HG02973 (cell line): ENCODE data around the gene MUSK.
"Not testable (repeated sequence)": the region's sequence is repeated elsewhere in the genome, so short reads cannot be mapped to it uniquely, and the experiment has no call there.

Source experiments
- ATAC-seq: cut with Tn5 transposase; IDR thresholded peaks from one replicate; pipeline ENCODE4 v1.9.1; 2021; ENCODE audit warnings: moderate library complexity; ENCODE audit not compliant: unreplicated experiment

MUSK gene

GRCh38 chr9:110691002-110691549 is 22.5 kb downstream of the MUSK start:
- ATAC-seq = no peak

GRCh38 chr9:110695846-110696245 is 27.3 kb downstream of the MUSK start:
- ATAC-seq = not testable (repeated sequence)

- ATAC-seq = no peak
These were observed 32.4 kb downstream of the MUSK start for GRCh38 chr9:110700953-110701352.

GRCh38 chr9:110703669-110704068 is 35.1 kb downstream of the MUSK start:
- no peak for ATAC-seq

GRCh38 chr9:110707419-110707818 is 38.8 kb downstream of the MUSK start:
- no peak for ATAC-seq

- no peak for ATAC-seq
These were observed 41.8 kb downstream of the MUSK start for GRCh38 chr9:110710420-110710819.

- no peak for ATAC-seq
These were observed 44.4 kb downstream of the MUSK start for GRCh38 chr9:110712955-110713354.

GRCh38 chr9:110714314-110714713 is 45.7 kb downstream of the MUSK start:
- ATAC-seq = no peak

- ATAC-seq = no peak
These were observed 59.5 kb downstream of the MUSK start for GRCh38 chr9:110728058-110728457.

GRCh38 chr9:110729641-110730040 is 61.0 kb downstream of the MUSK start:
- no peak for ATAC-seq

GRCh38 chr9:110731437-110732028 is 62.9 kb downstream of the MUSK start:
- no peak for ATAC-seq

- no peak for ATAC-seq
These were observed 70.4 kb downstream of the MUSK start for GRCh38 chr9:110738982-110739381.

- ATAC-seq = no peak
These were observed 74.3 kb downstream of the MUSK start for GRCh38 chr9:110742741-110743371.

- ATAC-seq = no peak
These were observed 76.3 kb downstream of the MUSK start for GRCh38 chr9:110744715-110745384.

GRCh38 chr9:110745676-110746075 is 77.1 kb downstream of the MUSK start:
- no peak for ATAC-seq

GRCh38 chr9:110746211-110746930 is 77.8 kb downstream of the MUSK start:
- no peak for ATAC-seq

GRCh38 chr9:110748251-110748893 is 79.8 kb downstream of the MUSK start:
- no peak for ATAC-seq

- no peak for ATAC-seq
These were observed 81.7 kb downstream of the MUSK start for GRCh38 chr9:110750272-110750671.

GRCh38 chr9:110751971-110752370 is 83.4 kb downstream of the MUSK start:
- no peak for ATAC-seq

GRCh38 chr9:110752766-110753165 is 84.2 kb downstream of the MUSK start:
- ATAC-seq = no peak

- no peak for ATAC-seq
These were observed 85.2 kb downstream of the MUSK start for GRCh38 chr9:110753731-110754231.
